ENCODE measurements around the gene ZNF346. TPM values are rescaled to one million over a fixed set of nuclear protein-coding genes. Genes with fewer than 3 reads are reported as not detected.

Gene ZNF346
- 11.2 and 12.1 TPM in 2 replicates for total RNA-seq

GRCh38 chr5:177022386-177023302, at the start of gene ZNF346:
ZNF346 (plus strand) TSS chr5:177022696; CDS start chr5:177022739, 43 bp downstream.

GRCh38 chr5:177006265-177006972, 16.1 kb upstream of the ZNF346 start, which contains the start of gene UIMC1:
UIMC1 (minus strand) TSS chr5:177006779; CDS start chr5:176982615, 24,164 bp downstream.

GRCh38 chr5:177086654-177087397, 64.3 kb downstream of the ZNF346 start, which contains the start of gene FGFR4:
FGFR4 (plus strand) TSS chr5:177086915; CDS start chr5:177089603, 2,688 bp downstream.

Other genes starting within 250 kb of the ZNF346 start
- gene UNC5A, start 212.1 kb upstream of the ZNF346 start, total RNA-seq: 0.87 and 1.1 TPM in 2 replicates
- gene HK3, start 123.3 kb upstream of the ZNF346 start, total RNA-seq: not detected in 2 replicates
- gene UIMC1, start 15.9 kb upstream of the ZNF346 start, total RNA-seq: 19.7 and 21.1 TPM in 2 replicates
- gene FGFR4, start 64.2 kb downstream of the ZNF346 start, total RNA-seq: 1.7 and 2.3 TPM in 2 replicates
- gene NSD1, start 111.1 kb downstream of the ZNF346 start, total RNA-seq: 25.9 and 28.7 TPM in 2 replicates